HuH-7 (cell line): ENCODE measurements around the gene TRAF5.
A peak's percentile ranks its signal among the peaks of the same experiment; 100 is the strongest.
"Not testable (repeated sequence)": the region's sequence is repeated elsewhere in the genome, so short reads cannot be mapped to it uniquely, and the experiment has no call there.

Experiments
- DNase-seq: peaks from one replicate; pipeline ENCODE4 v3.0.0; 2011; ENCODE audit warnings: low spot score

TRAF5 gene

DNA sequence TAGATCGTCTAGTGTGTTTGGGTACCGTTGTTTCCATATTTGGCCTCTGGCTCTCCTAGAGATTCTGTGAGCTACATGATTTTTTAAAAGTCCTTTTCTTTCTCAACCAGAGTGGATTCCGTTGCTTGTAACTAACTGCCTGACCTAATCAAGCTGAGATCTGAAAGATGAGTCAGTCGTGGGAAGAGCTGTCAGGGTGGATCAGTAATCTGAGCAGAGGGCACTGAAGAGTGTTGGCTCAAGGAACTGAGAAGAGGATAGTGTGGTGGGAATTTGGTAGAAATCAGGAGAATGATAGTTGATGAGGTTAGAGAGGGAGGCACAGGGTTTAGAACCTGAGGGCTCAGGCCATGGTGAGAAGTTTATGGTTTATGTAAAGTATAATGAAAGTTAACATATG, 52.2 kb downstream of the TRAF5 start:
- DNase-seq, result no peak

DNA sequence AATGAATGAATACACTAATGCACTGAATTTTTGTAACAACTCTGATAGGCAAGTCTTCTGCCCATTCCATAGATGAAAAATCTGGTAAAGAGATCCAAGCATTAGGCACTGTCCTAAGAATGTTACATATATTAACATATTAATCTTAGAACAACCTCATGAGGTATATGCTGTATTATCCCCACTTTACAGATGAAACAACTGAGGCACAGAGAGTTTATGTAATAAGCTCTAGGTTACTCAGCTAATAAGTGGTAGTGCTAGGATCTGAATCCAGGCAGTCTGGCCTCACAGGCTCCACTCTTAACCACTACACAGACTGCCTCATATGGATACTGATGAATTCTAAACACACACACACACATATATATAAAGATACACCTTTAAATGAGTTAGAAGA, 52.8 kb downstream of the TRAF5 start:
- DNase-seq, result no peak

DNA sequence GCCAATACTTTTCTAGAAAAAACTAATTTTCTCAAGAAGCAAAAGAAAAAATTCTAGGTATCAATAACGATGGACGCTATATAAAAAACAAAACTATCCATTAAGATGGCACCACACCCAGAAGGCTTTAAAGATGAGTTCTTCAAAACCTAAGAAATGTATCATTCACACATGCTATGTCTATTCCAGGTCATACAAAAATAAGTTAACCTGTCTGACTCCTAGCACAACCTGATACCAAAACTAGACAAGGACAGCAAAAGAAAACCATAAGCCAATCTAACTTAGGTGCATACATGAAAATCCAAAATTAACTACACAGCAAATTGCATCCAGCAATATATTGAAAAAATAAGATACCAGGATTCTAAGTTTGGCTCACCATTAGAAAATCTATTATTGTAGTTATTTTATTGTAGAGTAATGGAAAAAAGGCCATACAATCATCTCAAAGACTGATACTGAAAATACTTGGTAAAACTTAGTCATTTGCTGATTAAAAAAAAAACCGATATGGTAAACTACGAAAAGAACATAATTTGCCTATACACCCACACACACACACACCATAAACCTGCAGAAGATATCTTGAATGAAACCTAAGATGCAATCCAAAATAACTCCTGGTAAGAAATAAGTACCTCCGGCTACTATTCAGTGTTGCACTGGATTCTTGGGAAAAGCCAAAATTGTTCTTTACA, 55.0 kb downstream of the TRAF5 start:
- no peak for DNase-seq

DNA sequence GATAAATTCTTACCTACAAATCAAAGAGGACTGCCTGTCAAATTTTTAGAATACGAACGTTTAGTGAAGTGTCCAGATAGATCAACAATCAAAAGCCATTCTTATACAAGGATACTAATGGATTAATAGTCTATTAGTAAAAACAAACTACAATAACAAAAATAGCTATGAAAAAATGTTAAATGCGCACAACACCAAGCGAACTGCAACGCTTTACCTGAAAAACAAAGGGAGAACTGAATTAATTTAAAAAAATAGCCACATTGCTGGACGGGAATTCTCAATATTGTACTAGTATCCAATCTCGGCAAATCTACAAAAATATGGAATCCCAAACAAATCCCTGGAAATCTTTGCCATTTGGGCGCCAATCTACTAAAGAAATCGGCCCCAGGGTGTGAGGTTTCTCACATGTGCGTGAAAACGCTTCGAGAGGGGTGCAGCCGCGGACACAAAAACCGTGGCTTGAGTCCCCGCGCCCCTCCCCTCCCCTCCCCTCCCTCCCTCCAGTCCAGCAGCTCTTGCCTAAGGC, 55.6 kb downstream of the TRAF5 start:
- DNase-seq, result no peak

DNA sequence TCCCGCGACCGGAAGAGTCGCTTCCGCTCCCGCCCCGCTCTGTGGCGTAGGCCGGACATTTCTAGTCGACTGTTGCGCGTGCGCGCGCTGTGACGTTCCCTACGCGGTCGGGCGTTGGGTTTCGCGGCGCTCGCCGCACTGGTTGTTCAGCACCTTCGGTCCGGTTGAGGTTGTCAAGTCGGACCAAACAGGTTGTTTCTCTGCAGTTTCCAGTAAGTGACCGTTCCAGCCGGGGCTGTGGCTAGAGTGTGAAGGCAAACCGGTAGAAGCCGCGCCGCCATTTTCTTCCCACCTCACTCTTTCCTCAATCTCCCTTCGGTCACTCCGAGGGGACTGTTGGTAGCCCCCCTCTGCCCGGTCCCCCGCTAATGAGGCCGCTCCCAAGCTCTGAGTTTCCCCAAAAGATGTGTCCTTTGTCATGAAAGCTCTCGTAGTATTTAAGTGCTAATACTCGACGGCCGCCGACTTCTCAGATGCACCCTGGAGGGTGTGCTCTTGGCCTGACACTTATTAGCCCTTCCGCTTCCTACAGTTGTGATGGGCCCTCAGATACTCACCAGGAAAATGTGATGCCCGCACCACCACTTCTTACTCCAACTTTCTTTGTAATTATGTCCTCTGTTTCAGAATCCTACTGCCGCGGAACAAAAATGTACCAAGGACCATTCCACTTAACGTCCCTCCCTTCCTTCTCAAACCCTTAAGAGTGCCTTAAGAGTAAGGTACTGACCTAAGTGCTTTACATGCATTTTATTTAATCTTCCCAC, 56.3 kb downstream of the TRAF5 start:
- DNase-seq, result peak; percentile 80

DNA sequence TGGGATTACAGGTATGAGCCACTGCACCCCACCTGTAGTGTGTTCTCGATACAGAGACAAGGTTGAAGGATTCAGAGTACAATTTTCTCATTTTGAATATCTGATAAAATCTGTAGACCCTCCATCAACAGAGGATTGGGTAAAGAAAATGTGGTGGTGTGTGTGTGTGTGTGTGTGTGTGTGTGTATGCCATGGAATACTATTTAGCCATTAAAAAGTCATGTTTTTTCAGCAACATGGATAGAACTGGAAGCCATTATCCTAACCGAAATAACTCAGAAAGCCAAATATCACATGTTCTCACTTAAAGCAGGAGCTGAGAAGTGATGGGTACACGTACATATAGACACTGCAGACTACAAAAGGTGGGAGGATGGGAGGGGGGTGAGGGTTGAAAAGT, 57.9 kb downstream of the TRAF5 start:
- DNase-seq, result no peak

DNA sequence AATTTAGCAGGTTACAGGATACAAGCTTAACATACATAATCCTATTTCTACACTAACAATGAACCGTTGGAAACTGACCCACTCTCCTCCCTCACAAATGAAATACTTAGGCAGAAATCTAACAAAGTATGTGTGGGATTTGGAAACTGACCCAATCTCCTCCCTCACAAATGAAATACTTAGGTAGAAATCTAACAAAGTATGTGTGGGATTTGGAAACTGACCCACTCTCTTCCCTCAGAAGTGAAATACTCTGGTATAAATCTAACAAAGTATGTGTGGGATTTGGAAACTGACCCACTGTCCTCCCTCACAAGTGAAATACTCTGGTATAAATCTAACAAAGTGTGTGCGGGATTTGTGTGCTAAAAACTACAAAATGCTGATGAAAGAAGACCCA, 60.3 kb downstream of the TRAF5 start:
- no peak for DNase-seq

DNA sequence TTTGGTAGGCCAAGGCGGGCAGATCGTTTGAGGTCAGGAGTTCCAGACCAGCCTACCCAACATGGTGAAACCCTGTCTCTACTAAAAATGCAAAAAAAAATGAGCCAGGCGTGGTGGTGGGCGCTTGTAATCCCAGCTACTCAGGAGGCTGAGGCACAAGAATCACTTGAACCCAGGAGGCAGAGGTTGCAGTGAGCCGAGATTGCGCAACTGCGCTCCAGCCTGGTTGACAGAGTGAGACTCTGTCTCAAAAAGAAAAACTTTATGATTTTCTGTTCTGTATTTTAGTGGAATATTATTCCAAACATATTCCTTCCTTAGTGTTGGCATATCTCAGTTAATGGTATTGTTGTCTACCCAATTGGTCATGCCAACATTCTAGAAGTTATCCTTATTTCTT, 64.2 kb downstream of the TRAF5 start:
- not testable (repeated sequence) for DNase-seq

DNA sequence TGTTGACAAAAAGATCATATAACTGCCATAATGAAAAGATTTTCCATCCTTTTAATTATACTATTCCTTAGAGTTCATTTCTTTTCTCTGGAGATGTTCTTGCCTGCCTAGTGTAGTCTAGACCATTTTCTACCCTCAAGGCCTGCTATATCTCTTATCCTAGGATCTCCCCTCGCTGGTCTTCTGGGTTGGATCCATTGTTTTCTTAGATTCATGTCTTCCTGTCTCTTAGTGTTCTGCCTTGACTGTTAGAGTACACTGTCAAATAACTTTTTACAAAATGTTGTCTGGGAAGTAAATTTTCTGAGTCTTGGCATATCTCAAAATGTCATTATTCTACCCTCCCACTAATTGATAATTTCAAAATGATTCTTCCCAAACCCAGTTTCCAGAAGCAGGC, 66.6 kb downstream of the TRAF5 start:
- DNase-seq, result no peak

DNA sequence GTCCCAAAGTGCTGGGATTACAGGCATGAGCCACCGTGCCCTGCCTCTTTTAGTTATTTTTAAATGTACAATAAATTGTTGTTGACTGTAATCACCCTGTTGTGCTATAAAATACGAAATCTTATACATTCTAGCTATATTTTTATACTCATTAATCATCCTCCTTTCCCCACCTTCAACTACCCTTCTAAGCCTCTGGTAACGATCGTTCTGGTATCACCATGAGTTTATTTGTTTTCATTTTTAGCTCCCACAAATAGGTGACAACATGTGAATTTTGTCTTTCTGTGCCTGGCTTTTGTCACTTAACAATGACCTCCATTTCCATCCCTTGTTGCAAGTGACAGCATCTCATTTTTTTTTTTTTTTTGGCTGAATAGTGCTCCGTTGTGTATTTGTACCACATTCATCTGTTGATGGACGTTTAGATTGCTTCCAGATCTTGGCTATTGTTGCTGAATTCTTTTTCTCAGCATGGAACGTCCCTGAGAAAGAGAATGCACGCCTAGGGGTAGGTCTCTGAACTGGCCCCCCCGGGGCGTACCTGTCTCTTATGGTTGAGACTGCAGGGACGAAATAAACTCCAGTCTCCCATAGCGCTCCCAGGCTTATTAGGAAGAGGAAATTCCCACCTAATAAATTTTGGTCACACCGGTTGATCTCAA, 71.8 kb downstream of the TRAF5 start:
- DNase-seq, result not testable (repeated sequence)

DNA sequence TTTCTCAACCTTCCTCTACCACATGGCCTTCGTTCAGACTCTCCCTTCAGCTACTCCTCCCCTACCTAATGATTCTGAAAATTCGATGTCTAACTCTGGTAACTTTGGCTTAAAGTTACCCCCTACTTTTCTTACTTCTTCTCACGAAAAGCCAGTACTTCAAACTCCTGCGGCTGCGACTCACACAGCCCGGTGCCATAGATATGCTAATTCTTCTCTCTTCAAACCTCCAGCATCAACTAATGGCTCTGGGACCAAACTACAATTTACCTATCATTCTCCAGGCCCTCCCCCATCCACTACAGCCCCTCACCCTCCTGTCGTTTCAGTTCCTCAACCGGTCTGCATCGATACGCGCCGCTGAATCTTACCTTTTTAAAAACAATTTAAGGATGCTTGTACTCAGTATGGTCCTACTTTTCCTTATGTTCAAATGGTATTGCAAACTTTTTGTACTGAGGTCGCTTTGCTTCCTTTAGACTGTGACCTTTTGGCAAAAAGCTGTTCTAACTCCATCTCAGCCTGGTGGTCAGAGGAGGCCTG, 73.3 kb downstream of the TRAF5 start:
- not testable (repeated sequence) for DNase-seq

DNA sequence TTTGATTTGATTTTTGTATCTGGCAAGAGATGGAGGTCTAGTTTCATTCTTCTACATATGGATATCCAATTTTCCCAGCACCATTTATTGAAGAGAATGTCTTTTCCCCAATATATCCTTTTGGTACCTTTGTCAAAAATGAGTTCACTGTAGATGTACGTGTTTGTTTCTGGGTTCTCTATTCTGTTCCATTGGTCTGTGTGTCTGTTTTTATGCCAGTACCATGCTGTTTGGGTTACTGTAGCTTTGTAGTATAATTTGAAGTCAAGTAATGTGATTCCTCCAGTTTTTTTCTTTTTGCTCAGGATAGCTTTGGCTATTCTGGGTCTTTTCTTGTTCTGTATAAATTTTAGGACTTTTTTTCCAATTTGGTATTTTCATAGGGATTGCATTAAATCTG, 75.1 kb downstream of the TRAF5 start:
- DNase-seq, result not testable (repeated sequence)

DNA sequence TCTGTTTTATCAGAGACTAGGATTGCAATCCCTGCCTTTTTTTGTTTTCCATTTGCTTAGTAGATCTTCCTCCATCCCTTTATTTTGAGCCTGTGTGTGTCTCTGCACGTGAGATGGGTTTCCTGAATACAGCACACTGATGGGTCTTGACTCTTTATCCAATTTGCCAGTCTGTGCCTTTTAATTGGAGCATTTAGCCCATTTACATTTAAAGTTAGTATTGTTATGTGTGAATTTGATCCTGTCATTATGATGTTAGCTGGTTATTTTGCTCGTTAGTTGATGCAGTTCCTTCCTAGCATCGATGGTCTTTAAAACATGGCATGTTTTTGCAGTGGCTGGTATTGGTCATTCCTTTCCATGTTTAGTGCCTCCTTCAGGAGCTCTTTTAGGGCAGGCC, 79.5 kb downstream of the TRAF5 start:
- not testable (repeated sequence) for DNase-seq

DNA sequence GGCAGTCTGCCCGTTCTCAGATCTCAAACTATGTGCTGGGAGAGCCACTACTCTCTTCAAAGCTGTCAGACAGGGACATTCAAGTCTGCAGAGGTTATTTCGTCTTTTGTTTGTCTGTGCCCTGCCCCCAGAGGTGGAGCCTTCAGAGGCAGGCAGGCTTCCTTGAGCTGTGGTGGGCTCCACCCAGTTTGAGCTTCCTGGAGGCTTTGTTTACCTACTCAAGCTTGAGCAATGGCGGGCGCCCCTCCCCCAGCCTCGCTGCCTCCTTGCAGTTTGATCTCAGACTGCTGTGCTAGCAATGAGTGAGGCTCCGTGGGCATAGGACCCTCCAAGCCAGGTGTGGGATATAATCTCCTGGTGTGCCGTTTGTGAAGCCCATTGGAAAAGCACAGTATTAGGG, 81.1 kb downstream of the TRAF5 start:
- DNase-seq, result not testable (repeated sequence)

DNA sequence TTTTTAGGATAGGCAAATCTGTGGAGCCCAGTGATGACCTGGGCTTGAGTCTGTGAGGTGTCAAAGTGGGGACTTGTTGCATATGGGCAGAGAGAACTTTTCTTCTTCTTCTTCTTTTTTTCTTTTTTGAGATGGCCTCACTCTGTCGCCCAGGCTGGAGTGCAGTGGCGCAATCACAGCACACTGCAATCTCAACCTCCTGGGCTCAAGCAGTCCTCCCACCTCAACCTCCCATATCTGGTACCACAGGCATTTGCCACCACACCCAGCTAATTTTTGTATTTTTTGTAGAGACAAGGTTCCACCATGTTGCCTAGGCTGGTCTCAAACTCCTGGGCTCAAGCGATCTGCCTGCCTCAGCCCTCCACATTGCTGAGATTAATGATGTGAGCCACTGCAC, 85.0 kb downstream of the TRAF5 start:
- no peak for DNase-seq

DNA sequence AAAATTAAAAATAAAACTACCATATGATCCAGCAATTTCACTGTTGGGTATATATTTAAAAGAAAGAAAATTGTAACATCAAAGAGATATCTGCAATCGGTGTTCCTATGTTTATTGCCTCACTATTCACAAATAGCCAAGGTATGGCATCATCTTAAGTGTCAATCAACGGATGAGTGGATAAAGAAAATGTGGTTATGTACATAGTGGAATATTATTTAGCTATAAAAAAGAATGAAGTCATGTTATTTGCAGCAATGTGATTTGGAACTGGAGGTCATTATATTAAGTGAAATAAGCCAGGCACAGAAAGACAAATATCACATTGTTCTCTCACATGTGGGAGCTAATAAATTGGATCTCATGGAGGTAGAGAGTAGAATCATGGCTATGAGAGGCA, 89.1 kb downstream of the TRAF5 start:
- no peak for DNase-seq

DNA sequence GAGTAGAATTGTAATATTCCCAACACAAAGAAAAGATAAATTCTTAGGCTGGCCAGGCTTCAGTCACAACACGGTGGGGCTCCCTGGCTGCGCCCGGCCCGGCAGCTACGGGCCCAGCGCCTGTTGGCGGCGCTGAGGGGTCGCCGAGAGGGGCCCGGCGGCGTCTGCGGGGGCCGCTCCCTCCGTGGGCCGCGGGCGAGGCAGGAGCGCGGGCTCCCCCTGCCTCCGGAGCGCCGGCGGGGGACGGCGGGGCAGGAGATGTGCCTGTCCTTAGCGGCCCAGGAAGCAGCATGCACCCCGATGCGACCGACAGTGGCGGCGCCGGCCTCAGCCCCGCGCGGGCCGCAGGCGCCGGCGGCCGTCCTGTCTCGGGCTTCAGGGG, 89.6 kb downstream of the TRAF5 start:
- DNase-seq, result not testable (repeated sequence)

DNA sequence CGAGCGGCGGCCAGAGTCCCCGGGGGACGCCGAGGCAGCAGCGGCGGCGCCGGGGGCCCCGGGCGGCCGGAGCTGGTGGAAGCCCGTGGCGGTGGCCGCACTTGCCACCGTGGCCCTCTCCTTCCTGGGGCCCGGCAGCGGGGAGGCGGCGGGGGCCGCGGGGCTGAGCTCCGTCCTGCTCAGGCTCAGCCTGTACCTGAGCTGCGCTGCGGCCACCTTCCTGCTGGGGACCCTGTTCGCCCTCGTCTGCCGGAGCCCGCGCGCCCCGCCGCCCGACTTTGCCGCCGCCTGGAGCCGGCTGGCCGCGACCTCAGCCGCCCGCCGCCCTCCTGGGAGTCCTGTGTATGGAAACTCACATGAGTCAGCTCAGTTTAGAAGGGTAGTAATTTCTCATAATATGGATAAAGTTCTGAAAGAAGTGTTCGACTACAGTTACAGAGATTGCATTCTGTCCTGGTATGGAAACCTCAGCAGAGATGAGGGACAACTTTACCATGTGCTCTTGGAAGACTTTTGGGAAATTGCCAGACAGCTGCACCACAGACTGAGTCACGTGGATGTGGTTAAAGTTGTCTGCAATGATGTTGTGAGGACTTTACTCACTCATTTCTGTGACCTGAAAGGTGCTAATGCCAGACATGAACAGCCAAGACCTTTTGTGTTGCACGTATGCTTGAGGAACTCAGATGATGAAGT, 90.1 kb downstream of the TRAF5 start:
- not testable (repeated sequence) for DNase-seq

DNA sequence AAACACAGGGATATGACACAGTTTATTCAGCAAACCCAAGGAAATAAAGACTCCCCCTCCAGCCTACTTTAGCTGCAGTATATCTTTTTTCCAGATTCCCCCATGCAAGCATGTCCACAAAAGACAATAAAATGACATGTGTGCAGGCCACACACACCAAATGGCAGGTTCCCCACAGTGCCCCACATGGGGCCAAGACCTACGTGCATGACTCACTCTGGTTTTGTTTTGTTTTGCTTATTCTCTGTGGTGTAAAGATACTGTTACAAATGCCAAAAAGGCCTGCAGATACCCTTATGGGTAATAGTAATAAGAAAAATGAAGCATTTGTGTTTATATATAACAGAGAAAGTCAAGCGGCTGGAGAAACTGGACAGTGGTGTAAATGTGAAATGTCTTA, 93.8 kb downstream of the TRAF5 start:
- no peak for DNase-seq

DNA sequence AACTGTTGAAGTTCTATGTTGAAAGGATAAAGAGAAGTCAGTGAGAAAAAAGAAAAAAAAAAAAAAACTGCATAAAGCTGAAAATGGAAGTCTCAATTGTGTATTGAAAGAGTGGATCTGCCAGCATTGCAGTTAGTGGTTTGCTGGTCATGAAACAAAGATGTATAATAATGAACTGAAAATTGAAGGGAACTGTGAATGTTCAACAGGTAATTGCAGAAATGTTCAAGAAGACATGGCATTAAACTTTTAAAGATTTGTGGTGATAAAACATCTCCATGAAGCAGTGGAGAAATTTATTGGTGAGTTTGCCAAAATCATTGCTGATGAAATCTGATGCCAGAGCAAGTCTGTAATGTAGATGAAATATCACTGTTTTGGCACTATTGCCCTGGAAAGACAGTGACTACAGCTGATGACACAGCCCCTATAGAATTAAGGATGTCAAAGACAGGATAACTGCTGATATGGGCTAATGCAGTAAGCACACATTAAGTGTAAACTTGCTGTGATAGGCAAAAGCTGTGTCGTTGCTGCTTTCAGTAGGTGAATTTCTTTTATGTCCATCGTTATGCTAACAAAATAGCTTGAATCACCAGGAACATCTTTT, 94.3 kb downstream of the TRAF5 start:
- DNase-seq, result no peak

DNA sequence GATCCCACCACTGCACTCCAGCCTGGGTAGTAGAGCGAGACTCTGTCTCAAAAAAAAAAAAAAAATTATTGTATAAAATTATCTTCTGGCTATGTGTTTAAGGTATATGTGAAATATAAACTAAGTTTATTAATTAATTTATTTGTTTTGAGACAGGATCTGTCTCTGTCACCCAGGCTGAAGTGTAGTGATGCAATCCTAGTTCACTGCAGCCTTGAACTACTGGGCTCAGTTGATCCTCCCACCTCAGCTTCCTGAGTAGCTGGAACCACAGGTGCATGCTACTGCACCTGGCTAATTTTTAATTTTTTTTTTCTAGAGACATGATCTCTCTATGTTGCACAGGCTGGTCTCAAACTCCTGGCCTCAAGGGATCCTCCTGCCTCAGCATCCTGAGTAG, 97.4 kb downstream of the TRAF5 start:
- DNase-seq, result no peak
